Suprapubic skin (tissue), 4 donors: ENCODE data around the gene ADAM11. TPM values are rescaled to one million over a fixed set of nuclear protein-coding genes. Genes with fewer than 3 reads are reported as not detected.

ENCODE experiments used
- DNase-seq, 2 donors: peaks; one replicate each; pipeline ENCODE4 v3.0.0-alpha.2; 2019; ENCODE audit warnings: low spot score in 2 of 2
- H3K27ac ChIP-seq: fragments of 200-600 bp; sonication (generic); one replicate; pipeline ENCODE4 v1.5.1; 2019
- H3K27me3 ChIP-seq: fragments of 200-600 bp; sonication (generic); one replicate; pipeline ENCODE4 v1.5.1; 2019
- H3K36me3 ChIP-seq: fragments of 200-600 bp; sonication (generic); one replicate; pipeline ENCODE4 v1.5.1; 2019
- H3K4me1 ChIP-seq: fragments of 200-600 bp; sonication (generic); one replicate; pipeline ENCODE4 v1.5.1; 2019
- H3K4me3 ChIP-seq: fragments of 200-600 bp; sonication (generic); one replicate; pipeline ENCODE4 v1.5.1; 2019; ENCODE audit warnings: mild to moderate bottlenecking
- H3K9me3 ChIP-seq: fragments of 200-600 bp; sonication (generic); one replicate; pipeline ENCODE4 v1.5.1; 2019
- EP300 ChIP-seq: sonication (generic); formaldehyde crosslinking; IDR thresholded peaks from one replicate; pipeline ENCODE4 v1.6.1; 2017; ENCODE audit warnings: antibody characterized with exemption
- POLR2A ChIP-seq, 2 donors: fragments of 450-650 bp; IDR thresholded peaks; one replicate each; pipeline ENCODE4 v1.6.1; 2017; ENCODE audit warnings: antibody characterized with exemption in 2 of 2, mild to moderate bottlenecking in 2 of 2, moderate library complexity in 2 of 2
- POLR2AphosphoS5 ChIP-seq, 3 donors: sonication (generic); formaldehyde crosslinking; IDR thresholded peaks; one replicate each; pipeline ENCODE4 v1.6.1; 2017; ENCODE audit warnings: antibody characterized with exemption in 3 of 3
- WGBS: methylation state at CpG from one replicate; pipeline ENCODE4 v1.1.5; 2018; 5-methylcytosine and 5-hydroxymethylcytosine counted together
- total RNA-seq, 4 donors: library from RNA; depleted of rRNA; stranded (reverse); fragments of >200 nt; gene quantifications; one replicate each; pipeline ENCODE4 v1.1.0, GENCODE V29; 2016
- TF ChIP-seq, protein P1 (sequence below), 2 donors: fragments of 200-600 bp in 1 of 2; fragments of 450-650 bp in 1 of 2; sonication (generic) in 1 of 2; IDR thresholded peaks; one replicate each; pipeline ENCODE4 v1.5.1; 2016 to 2019; ENCODE audit warnings: antibody characterized with exemption in 2 of 2, mild to moderate bottlenecking in 1 of 2, moderate library complexity in 1 of 2

ADAM11 gene
- total RNA-seq, 4 donors from 2014 or later = 0.98 to 1.5 (median 1.1) TPM

DNA sequence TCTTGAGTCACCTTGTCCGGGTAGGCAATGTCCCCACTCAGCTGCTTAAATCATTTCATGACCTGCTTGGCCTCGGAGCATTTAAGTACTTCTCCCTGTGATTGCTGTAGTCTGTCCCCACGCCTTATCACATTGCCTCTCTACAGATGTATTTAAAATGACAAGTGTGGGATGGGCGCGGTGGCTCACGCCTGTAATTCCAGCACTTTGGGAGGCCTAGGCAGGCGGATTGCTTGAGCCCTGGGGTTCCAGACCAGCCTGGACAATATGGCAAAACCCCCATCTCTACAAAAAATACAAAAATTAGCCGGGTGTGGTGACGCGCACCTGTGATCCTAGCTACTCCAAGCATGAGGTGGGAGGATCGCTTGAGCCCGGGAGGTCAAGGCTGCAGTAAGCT, 72.6 kb downstream of the ADAM11 start:
- TF ChIP-seq EP300 = no peak
- no peak for TF ChIP-seq POLR2A (IDR thresholded peaks at IDR 0.05)
- TF ChIP-seq POLR2AphosphoS5 (IDR thresholded peaks at IDR 0.05) = no peak
- TF ChIP-seq, protein P1, sequence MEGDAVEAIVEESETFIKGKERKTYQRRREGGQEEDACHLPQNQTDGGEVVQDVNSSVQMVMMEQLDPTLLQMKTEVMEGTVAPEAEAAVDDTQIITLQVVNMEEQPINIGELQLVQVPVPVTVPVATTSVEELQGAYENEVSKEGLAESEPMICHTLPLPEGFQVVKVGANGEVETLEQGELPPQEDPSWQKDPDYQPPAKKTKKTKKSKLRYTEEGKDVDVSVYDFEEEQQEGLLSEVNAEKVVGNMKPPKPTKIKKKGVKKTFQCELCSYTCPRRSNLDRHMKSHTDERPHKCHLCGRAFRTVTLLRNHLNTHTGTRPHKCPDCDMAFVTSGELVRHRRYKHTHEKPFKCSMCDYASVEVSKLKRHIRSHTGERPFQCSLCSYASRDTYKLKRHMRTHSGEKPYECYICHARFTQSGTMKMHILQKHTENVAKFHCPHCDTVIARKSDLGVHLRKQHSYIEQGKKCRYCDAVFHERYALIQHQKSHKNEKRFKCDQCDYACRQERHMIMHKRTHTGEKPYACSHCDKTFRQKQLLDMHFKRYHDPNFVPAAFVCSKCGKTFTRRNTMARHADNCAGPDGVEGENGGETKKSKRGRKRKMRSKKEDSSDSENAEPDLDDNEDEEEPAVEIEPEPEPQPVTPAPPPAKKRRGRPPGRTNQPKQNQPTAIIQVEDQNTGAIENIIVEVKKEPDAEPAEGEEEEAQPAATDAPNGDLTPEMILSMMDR (IDR thresholded peaks at IDR 0.05) = no peak
- Histone ChIP-seq H3K4me3 (no peak overlapping the region), H3K27ac (no peak overlapping the region), H3K4me1 (peaks cover 17% of the 10 kb centered on the region), H3K36me3 (no peaks in the 10 kb centered on the region), H3K27me3 (peaks cover 80% of the 10 kb centered on the region), H3K9me3 (no peaks in the 10 kb centered on the region)
- WGBS = 89% methylated on average over 12 of the region's 12 CpGs
- DNase-seq = no peak

Other genes with a start within 250 kb of the ADAM11 start
- 1 to 10 TPM in 1 of 4 donors, under 1 TPM in 2, not detected in 1; 0.42 to 2.1 (median 0.65) TPM for gene FZD2, start 201.5 kb upstream of the ADAM11 start, total RNA-seq
- gene MEIOC, start 102.5 kb upstream of the ADAM11 start, total RNA-seq = not detected
- 10 to 100 TPM; 11.2 to 13.3 (median 12.2) TPM for gene CCDC43, start 69.2 kb upstream of the ADAM11 start, total RNA-seq
- 1 to 10 TPM; 3.5 to 8.9 (median 3.7) TPM for gene DBF4B, start 50.3 kb upstream of the ADAM11 start, total RNA-seq
- gene GJC1, start 71.3 kb downstream of the ADAM11 start, total RNA-seq = 1 to 10 TPM; 1.1 to 7.8 (median 1.9) TPM
- not detected for gene HIGD1B, start 88.9 kb downstream of the ADAM11 start, total RNA-seq
- gene EFTUD2, start 140.5 kb downstream of the ADAM11 start, total RNA-seq = 100 to 1,000 TPM in 2 of 4 donors, 10 to 100 TPM in 2; 46.6 to 114 (median 94.7) TPM
- 1 to 10 TPM in 1 of 4 donors, under 1 TPM in 1, not detected in 2; 0.72 to 5.9 TPM for gene GFAP, start 156.5 kb downstream of the ADAM11 start, total RNA-seq
- gene KIF18B, start 188.8 kb downstream of the ADAM11 start, total RNA-seq = 1 to 10 TPM; 2.0 to 4.0 (median 2.8) TPM
- gene C1QL1, start 209.3 kb downstream of the ADAM11 start, total RNA-seq = not detected